ENCODE measurements around the gene CCDC80. TPM values are rescaled to one million over a fixed set of nuclear protein-coding genes. Genes with fewer than 3 reads are reported as not detected.

CCDC80 gene
- total RNA-seq, 1 experiment from 2014 or later, result 60.9 TPM

Other genes with a start within 250 kb of the CCDC80 start
- not detected in 2 replicates for gene BTLA, start 141.7 kb downstream of the CCDC80 start, total RNA-seq (2014; rRNA removed; shearing (Covaris generic))
- 93.4 and 93.7 TPM in 2 replicates for gene ATG3, start 79.2 kb downstream of the CCDC80 start, total RNA-seq (2014; rRNA removed; shearing (Covaris generic))
- 36.3 and 56.1 TPM in 2 replicates for gene SLC35A5, start 79.1 kb downstream of the CCDC80 start, total RNA-seq (2014; rRNA removed; shearing (Covaris generic))
- gene CD200R1L, start 205.7 kb upstream of the CCDC80 start, total RNA-seq (2014; rRNA removed; shearing (Covaris generic)), result not detected in 2 replicates

Measured in Daoy (cell line).